Parathyroid adenoma (tissue), 2 donors: ENCODE results near the gene MBLAC2.

Experiments
- H2AFZ ChIP-seq: fragments of 300-600 bp; sonication (generic); one replicate; pipeline ENCODE4 v1.7.0; 2017; ENCODE audit warnings: antibody characterized with exemption, mild to moderate bottlenecking
- H3K27ac ChIP-seq: fragments of 300-600 bp; sonication (generic); one replicate; pipeline ENCODE4 v1.7.0; 2017
- H3K27me3 ChIP-seq: fragments of 300-600 bp; sonication (generic); one replicate; pipeline ENCODE4 v1.7.0; 2017; ENCODE audit warnings: low read length; ENCODE audit not compliant: control insufficient read depth, insufficient read depth
- H3K36me3 ChIP-seq: fragments of 300-600 bp; sonication (generic); one replicate; pipeline ENCODE4 v1.7.0; 2017; ENCODE audit warnings: low read length; ENCODE audit not compliant: control insufficient read depth, insufficient read depth
- H3K4me1 ChIP-seq: fragments of 300-600 bp; sonication (generic); one replicate; pipeline ENCODE4 v1.7.0; 2017; ENCODE audit warnings: control low read depth
- H3K4me2 ChIP-seq: fragments of 300-600 bp; sonication (generic); one replicate; pipeline ENCODE4 v1.7.0; 2017; ENCODE audit warnings: low read length
- H3K4me3 ChIP-seq: fragments of 300-600 bp; sonication (generic); one replicate; pipeline ENCODE4 v1.7.0; 2017; ENCODE audit warnings: low read depth, low read length
- H3K79me2 ChIP-seq: fragments of 300-600 bp; sonication (generic); one replicate; pipeline ENCODE4 v1.7.0; 2017; ENCODE audit warnings: control low read depth
- H3K9ac ChIP-seq: fragments of 300-600 bp; sonication (generic); one replicate; pipeline ENCODE4 v1.7.0; 2017; ENCODE audit warnings: mild to moderate bottlenecking
- H3K9me3 ChIP-seq: fragments of 300-600 bp; sonication (generic); one replicate; pipeline ENCODE4 v1.7.0; 2017; ENCODE audit warnings: low read length; ENCODE audit not compliant: control insufficient read depth
- TF ChIP-seq, protein P1 (sequence below): fragments of 300-600 bp; sonication (generic); IDR thresholded peaks from one replicate; pipeline ENCODE4 v1.7.0; 2017; ENCODE audit warnings: antibody characterized with exemption, mild to moderate bottlenecking
- donor health status: primary hyperparathyroidism.

MBLAC2 gene

DNA sequence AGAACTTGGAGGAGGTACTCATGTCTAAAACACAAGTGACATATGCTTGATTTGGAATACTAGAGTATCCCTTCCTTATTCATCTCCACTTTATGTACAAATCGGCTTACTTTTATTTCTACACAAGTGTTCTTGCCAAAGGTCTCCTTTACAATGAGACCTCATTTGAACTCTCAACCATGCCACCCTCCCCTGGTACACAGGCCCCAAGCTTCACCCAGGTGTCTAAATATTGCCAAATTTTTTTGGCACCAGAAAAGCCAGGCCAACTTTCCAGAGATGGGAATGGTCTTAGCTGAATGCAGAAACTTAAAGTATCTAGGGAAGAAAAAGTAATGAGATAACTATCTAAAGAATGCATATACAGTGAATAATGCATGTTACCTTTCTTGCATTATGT, 35.9 kb upstream of the MBLAC2 start:
- H3K27ac ChIP-seq: no peak overlapping the region
- no peaks in the 10 kb centered on the region for H3K4me1 ChIP-seq
- no peaks in the 10 kb centered on the region for H3K27me3 ChIP-seq
- H3K36me3 ChIP-seq: no peaks in the 10 kb centered on the region
- TF ChIP-seq, protein P1, sequence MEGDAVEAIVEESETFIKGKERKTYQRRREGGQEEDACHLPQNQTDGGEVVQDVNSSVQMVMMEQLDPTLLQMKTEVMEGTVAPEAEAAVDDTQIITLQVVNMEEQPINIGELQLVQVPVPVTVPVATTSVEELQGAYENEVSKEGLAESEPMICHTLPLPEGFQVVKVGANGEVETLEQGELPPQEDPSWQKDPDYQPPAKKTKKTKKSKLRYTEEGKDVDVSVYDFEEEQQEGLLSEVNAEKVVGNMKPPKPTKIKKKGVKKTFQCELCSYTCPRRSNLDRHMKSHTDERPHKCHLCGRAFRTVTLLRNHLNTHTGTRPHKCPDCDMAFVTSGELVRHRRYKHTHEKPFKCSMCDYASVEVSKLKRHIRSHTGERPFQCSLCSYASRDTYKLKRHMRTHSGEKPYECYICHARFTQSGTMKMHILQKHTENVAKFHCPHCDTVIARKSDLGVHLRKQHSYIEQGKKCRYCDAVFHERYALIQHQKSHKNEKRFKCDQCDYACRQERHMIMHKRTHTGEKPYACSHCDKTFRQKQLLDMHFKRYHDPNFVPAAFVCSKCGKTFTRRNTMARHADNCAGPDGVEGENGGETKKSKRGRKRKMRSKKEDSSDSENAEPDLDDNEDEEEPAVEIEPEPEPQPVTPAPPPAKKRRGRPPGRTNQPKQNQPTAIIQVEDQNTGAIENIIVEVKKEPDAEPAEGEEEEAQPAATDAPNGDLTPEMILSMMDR: no peak
- no peaks in the 10 kb centered on the region for H3K9me3 ChIP-seq
- no peak overlapping the region for H3K9ac ChIP-seq
- H3K4me2 ChIP-seq: no peak overlapping the region
- H2AFZ ChIP-seq: no peak overlapping the region
- H3K79me2 ChIP-seq: no peaks in the 10 kb centered on the region
- no peak overlapping the region for H3K4me3 ChIP-seq

DNA sequence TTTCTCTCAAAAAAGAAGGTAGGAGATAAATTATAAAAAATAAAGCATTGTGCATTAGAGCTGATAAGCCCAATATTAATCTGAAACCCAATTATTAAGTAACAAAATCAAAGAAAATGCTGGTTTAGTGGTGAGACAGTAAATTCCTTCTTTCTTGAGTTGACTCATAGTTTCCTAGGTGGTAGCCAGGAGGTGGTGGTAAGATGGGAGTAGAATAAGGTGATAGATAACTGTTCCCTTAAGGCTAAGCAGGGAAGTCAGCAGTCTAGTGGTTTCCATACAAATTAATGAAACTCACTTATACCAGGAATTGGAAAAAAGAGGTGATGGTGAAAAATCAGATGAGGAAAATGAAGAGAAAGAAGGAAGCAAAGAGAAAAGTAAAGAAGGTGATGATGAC, 31.6 kb upstream of the MBLAC2 start:
- TF ChIP-seq, protein P1: no peak
- Histone ChIP-seq H3K27me3 (no peaks in the 10 kb centered on the region), H3K36me3 (no peaks in the 10 kb centered on the region), H3K9ac (no peak overlapping the region), H3K9me3 (no peaks in the 10 kb centered on the region), H2AFZ (no peak overlapping the region), H3K27ac (no peak overlapping the region), H3K79me2 (no peaks in the 10 kb centered on the region), H3K4me1 (no peaks in the 10 kb centered on the region), H3K4me3 (no peak overlapping the region), H3K4me2 (no peak overlapping the region)

DNA sequence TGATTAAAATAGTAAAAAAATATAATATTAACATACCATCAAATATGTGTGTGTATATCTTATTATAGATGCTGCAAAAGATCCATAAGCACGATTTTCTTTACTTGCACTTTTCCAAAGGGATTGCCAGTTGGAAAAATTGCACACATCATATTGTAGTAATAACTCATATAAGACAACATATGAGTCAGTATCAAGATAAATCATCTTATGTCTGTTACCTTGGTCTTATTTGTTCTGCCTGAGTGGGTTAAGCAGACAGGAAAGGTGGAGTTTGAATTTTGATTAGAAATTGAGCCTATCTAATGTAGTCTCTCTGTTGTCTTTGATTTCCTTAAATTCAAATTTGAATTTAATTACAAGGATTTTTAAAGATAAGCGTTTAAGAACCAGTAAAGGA, 30.2 kb upstream of the MBLAC2 start:
- H3K27me3 ChIP-seq: no peaks in the 10 kb centered on the region
- no peak overlapping the region for H2AFZ ChIP-seq
- no peaks in the 10 kb centered on the region for H3K36me3 ChIP-seq
- H3K4me3 ChIP-seq: no peak overlapping the region
- no peaks in the 10 kb centered on the region for H3K4me1 ChIP-seq
- H3K9ac ChIP-seq: no peak overlapping the region
- TF ChIP-seq, protein P1: no peak
- H3K9me3 ChIP-seq: no peaks in the 10 kb centered on the region
- H3K79me2 ChIP-seq: no peaks in the 10 kb centered on the region
- no peak overlapping the region for H3K4me2 ChIP-seq
- H3K27ac ChIP-seq: no peak overlapping the region

DNA sequence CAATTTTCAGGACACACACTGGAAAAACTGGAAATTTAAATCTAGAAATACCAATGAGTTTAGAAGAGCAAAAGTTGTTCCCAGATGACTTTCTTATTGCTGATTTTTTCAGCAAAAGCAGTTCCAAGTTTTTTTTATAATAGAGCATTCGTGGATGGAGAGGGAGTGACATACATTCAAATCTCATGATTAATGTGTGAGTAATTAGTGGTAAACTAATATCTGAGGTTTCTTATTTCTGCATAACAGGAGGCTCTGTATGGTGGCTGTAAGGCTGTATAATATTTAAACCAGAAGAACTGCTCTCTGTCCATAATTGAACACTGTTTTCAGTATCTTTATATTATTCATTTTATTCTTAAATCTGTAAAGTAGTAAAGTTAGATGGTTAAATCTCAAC, 29.0 kb upstream of the MBLAC2 start:
- Histone ChIP-seq H2AFZ (no peak overlapping the region), H3K9ac (no peak overlapping the region), H3K27me3 (no peaks in the 10 kb centered on the region), H3K27ac (no peak overlapping the region), H3K4me2 (no peak overlapping the region), H3K4me1 (no peaks in the 10 kb centered on the region), H3K9me3 (no peaks in the 10 kb centered on the region), H3K79me2 (no peaks in the 10 kb centered on the region), H3K4me3 (no peak overlapping the region), H3K36me3 (no peaks in the 10 kb centered on the region)
- TF ChIP-seq, protein P1: no peak

DNA sequence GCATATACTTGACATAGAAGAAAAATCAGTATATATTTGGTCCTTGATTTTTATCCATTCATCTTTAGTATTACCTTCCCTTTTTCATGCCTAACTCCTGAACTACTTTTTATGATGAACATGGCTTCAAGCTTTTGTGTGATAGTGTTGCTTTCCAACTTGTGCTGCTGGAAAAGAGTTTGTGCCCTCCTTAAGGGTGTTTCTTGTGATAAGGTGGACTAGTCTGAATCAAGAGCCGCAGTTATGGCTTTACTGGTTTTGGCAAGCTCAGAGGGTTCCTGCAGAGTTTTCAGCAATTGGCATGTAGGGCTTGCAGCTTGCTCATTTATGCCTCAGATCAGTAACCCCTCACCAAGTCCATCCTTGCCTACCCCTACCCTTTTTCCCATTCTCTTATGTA, 20.6 kb upstream of the MBLAC2 start:
- Histone ChIP-seq H3K36me3 (no peaks in the 10 kb centered on the region), H3K27me3 (no peaks in the 10 kb centered on the region), H3K27ac (no peak overlapping the region), H3K4me2 (no peak overlapping the region), H3K9ac (no peak overlapping the region), H2AFZ (no peak overlapping the region), H3K4me1 (no peaks in the 10 kb centered on the region), H3K79me2 (no peaks in the 10 kb centered on the region), H3K4me3 (no peak overlapping the region), H3K9me3 (no peaks in the 10 kb centered on the region)
- TF ChIP-seq, protein P1: no peak
